HL-60 (cell line): ENCODE data around the gene ORC2.

ENCODE experiments used
- DNase-seq, 2 experiments: peaks; one replicate each; pipeline ENCODE4 v3.0.0-alpha.2; 2010 to 2020; ENCODE audit warnings: low read depth in 1 of 2, low spot score in 1 of 2
- H3K27ac ChIP-seq: fragments of 250-450 bp; sonication (Bioruptor Pico); replicated peaks from 2 replicates; pipeline ENCODE4 v1.5.1; 2020; ENCODE audit warnings: mild to moderate bottlenecking, moderate library complexity
- H3K27me3 ChIP-seq: fragments of 250-450 bp; sonication (Bioruptor Pico); 2 replicates; pipeline ENCODE4 v1.5.1; 2021; ENCODE audit warnings: mild to moderate bottlenecking, moderate library complexity; ENCODE audit not compliant: insufficient read depth, poor library complexity, severe bottlenecking
- H3K4me3 ChIP-seq: replicated peaks from 2 replicates; pipeline ENCODE4 v1.5.1; 2011; ENCODE audit warnings: mild to moderate bottlenecking, control low read depth, low read length; ENCODE audit not compliant: insufficient read depth
- CTCF ChIP-seq: IDR thresholded peaks from one replicate; pipeline ENCODE4 v1.5.1; 2011; ENCODE audit warnings: low read length, control low read depth, inconsistent platforms; ENCODE audit not compliant: insufficient read depth
- GABPA ChIP-seq: IDR thresholded peaks from 2 replicates; pipeline ENCODE4 v1.6.1; 2012; ENCODE audit warnings: low read depth
- POLR2AphosphoS5 ChIP-seq: IDR thresholded peaks from 2 replicates; pipeline ENCODE4 v1.6.1; 2012; ENCODE audit warnings: low read depth
- REST ChIP-seq: IDR thresholded peaks from 2 replicates; pipeline ENCODE4 v1.6.1; 2012; ENCODE audit warnings: low read depth; ENCODE audit not compliant: insufficient replicate concordance
- SPI1 ChIP-seq: IDR thresholded peaks from 2 replicates; pipeline ENCODE4 v1.6.1; 2012; ENCODE audit warnings: low read depth, mild to moderate bottlenecking, borderline replicate concordance

Gene ORC2

GRCh38 chr2:200909958-200910357 lies 53.5 kb downstream of the ORC2 start:
- H3K27me3 ChIP-seq = no peaks in the 10 kb centered on the region
- no peak overlapping the region for H3K27ac ChIP-seq
- no peak for DNase-seq
- no peak for TF ChIP-seq SPI1
- TF ChIP-seq GABPA = no peak
- no peak for TF ChIP-seq POLR2AphosphoS5
- no peak for TF ChIP-seq CTCF
- TF ChIP-seq REST = no peak
- H3K4me3 ChIP-seq = no peak overlapping the region

- peak in 1 of 2 experiments; percentile 75 for DNase-seq
- TF ChIP-seq REST (no peak), POLR2AphosphoS5 (no peak), CTCF (peak; percentile 74)
- no peak overlapping the region; the same call in 1 of the 2 replicates for H3K27ac ChIP-seq
- no peak overlapping the region for H3K4me3 ChIP-seq
- no peaks in the 10 kb centered on the region for H3K27me3 ChIP-seq
Observed at GRCh38 chr2:200905618-200906296, 57.7 kb downstream of the ORC2 start.

- Histone ChIP-seq H3K27me3 (no peaks in the 10 kb centered on the region), H3K27ac (no peak overlapping the region), H3K4me3 (no peak overlapping the region)
- TF ChIP-seq POLR2AphosphoS5 = no peak
- TF ChIP-seq CTCF = peak; percentile 92
- peak; percentile 55 to 86 for DNase-seq
Observed at GRCh38 chr2:200901459-200902072, 61.9 kb downstream of the ORC2 start.

GRCh38 chr2:200899482-200899881 lies 64.0 kb downstream of the ORC2 start:
- DNase-seq = no peak
- H3K27ac ChIP-seq = no peak overlapping the region
- TF ChIP-seq CTCF (no peak), REST (no peak), POLR2AphosphoS5 (no peak), SPI1 (no peak), GABPA (no peak)
- no peak overlapping the region for H3K4me3 ChIP-seq
- no peaks in the 10 kb centered on the region for H3K27me3 ChIP-seq
